Erythroblast (primary cell): ENCODE data around the gene PLP2.

Experiments used
- DNase-seq, 2 experiments: peaks; one replicate each; lab custom pipeline; 2025; lab: John Stamatoyannopoulos, UW
- GATA1 ChIP-seq: IDR thresholded peaks from 2 replicates; pipeline ENCODE4 v1.6.1; 2011; ENCODE audit warnings: low read depth, mild to moderate bottlenecking, control low read depth, low read length, moderate library complexity
- POLR2A ChIP-seq: IDR thresholded peaks from 2 replicates; pipeline ENCODE4 v1.6.1; 2011; ENCODE audit warnings: mild to moderate bottlenecking, low read length

The PLP2 gene

DNA sequence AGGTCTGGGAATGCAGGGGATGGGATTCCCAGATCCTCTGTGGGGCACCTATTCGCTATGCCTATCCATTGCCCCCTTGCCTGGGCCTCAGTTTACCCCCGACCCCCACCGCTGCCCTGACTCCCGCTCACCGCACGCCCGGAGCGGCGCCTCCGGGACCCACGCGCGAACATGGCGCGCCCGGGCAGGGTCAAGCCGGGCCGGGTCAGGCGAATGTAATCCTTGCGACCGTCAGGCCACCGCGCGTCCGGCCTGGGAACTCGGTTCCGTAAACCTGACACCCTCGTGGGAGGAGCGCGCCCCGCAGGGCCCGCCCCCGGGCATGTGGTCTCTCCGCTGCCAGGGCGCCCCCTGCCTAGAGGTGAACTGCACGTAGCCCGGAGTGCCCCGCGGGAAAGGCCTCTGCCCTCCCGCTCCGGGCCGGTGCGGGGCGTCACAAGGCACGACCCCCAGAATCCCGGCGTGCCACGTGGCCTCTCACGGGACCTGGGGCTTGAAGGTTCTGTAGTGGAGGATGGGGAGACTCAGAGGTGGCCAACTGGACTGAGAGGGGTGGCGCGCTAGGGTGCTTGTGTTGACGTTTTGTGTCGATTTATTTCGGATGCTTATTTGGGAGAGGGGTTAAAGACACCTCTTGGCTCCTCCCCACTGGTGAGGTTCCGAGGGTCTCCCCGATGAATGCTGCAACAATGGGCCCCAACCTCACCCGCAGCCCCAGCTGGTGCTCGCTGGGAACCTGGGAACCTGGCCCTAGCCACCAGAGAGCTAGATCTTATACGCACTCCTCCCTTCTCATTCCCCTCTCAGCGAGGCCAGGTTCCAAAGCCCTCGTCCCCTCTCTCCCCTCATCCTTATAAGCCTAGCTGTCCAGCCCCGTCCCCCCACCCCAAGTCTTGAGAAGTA is 14.7 kb downstream of the PLP2 start, which contains the start of gene PRICKLE3:
PRICKLE3 (minus strand) TSS at position 249 of the 903 bp plus-strand sequence; CDS start at position 173, 76 bp downstream.
- TF ChIP-seq GATA1 (no peak), POLR2A (peak; percentile 51)
- DNase-seq, result peak; percentile 71 to 73

DNA sequence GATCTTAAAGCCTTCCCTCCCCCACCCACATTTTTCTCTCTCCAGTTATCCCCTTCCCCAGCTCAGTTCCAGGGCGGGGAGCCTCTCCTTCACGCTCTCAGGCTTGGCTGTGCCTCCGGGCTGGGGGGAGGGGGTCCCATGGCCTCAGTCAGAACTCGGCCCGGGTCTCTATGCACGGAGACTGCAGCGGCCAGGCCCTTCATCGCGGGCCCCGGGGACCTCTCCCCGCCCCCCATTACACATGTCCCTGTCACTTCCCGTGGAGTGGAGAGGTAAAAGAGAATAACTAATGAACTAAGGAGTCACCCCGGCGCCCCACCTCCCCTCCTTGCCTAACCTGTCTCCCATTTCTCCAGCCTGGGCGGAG is 15.3 kb downstream of the PLP2 start:
- TF ChIP-seq GATA1 (no peak), POLR2A (no peak)
- no peak for DNase-seq

DNA sequence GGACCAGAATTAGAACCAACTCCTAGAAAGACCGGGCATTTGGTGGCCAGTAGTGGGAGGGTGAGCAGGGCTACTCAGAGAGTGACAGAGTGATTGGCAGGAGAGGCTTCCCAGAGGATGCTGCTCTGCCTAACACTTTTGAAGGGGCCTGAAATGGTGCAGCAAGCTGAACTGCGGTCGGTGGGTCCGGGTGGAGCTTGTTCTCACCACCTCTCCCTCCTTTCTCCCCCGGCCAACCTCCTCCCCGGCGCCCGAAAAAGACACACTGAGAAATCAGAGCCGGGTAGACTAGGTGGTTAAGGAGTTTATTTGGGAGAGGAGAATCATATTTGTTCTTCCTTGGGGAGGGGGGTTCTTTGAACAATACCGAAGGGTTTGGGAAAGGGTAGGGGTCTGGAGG is 15.8 kb downstream of the PLP2 start:
- no peak for DNase-seq
- TF ChIP-seq GATA1 (no peak), POLR2A (no peak)

DNA sequence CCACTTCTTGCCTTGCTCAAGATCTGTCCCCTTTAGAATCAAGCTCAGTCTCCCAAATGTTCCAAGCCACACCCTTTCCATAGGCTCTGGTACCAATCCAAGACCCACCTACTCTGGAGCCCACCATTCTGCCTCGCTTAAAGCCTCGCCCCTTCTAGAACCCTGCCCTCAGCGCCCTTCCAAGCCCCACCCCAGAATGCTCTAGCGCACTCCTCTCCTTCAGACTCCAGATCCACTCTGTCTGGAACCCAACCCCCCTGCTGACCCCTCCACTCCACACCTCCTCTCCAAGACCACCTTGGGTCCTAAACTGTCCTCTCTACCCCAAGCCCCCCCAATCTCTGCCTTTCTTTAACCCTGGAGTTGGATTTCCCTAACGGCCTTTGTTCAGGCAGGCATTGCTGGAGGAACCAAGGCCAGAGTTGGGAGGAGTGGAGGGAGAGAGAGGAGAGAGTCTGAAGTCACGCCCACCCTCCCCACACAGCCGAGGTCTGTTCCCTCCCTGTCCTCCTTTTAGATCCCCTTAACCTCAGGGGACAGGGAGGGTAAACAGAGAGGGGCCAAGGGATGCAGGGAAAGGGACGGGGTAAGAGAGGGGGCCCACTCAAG is 16.9 kb downstream of the PLP2 start:
- TF ChIP-seq POLR2A (no peak), GATA1 (no peak)
- no peak for DNase-seq

DNA sequence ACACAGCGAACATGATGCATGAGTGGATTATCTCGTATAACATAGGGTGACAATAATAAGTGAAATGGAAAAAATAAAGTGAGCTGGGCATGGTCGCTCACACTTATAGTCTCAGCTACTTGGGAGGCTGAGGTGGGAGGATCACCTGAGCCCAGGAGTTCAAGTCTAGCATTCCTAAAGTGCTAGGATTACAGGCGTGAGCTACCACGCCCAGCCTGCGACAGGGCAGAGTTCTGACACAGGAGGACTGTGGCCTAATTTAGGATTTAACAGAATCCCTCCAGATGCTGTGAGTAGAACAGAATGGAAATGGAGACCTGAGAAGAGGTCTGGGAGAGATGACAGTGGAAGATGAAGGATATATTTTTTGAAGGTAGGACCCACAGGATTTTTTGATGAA is 17.9 kb downstream of the PLP2 start:
- DNase-seq, result no peak
- TF ChIP-seq GATA1, result no peak
- TF ChIP-seq POLR2A, result no peak

DNA sequence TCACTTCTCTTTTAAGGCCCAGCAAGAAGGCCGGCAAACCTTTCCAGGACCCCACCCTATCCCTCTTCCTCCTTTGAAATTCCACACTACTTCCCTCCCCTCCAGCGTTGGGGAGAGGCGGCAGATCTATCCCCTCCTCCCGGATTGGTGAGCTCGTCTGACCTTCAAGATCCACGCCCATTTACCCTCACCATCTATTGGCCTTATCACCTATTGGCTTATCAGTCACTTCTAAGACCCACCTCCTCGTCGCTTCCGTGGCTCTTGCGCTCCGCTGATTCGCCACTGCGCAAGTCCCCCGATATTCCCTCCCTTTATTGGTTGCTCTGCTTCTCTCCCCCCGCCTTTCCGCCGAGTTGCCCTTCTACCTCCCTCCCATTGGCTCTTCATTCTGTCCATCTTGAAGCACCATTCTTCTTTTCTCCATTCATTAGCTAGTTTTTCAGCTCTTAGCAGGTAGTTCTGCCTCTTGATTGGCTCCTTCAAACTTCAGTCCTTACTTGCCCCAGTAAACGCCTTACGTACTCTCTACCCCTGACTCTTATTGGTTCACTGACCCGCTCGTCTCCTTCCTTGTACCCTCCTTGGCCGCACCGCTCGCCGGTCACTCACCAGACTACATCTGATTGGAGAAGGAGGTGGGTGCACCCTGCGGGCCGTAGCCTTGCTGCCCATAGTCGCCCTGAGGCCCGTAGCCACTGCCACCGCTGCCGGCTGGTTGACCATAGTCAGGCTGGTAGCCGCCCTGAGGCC is 19.3 kb downstream of the PLP2 start:
- peak; percentile 75 for TF ChIP-seq POLR2A
- TF ChIP-seq GATA1, result no peak
- peak; percentile 97 to 99 for DNase-seq

DNA sequence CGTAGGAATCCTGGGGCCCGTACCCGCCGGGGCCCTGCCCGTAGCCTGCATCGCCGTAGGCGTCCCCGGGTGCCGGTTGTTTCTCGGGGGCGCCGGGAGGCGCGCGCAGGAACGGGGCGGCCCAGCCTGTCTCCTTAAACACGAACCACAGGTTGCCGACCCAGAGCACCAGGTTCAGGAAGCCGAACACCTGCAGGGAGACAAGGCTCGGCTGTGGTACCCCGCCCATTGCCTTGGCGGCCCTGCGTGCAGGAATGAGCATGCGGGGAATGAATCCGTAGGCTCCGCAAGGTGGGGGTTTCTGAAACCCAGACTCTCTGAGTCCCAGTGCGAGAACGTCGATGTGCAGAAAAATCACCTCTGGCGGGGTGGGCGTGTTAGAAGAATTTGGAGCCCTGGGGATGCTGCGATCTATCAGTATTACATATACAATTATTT is 19.9 kb downstream of the PLP2 start:
- TF ChIP-seq POLR2A (no peak), GATA1 (no peak)
- no peak for DNase-seq

DNA sequence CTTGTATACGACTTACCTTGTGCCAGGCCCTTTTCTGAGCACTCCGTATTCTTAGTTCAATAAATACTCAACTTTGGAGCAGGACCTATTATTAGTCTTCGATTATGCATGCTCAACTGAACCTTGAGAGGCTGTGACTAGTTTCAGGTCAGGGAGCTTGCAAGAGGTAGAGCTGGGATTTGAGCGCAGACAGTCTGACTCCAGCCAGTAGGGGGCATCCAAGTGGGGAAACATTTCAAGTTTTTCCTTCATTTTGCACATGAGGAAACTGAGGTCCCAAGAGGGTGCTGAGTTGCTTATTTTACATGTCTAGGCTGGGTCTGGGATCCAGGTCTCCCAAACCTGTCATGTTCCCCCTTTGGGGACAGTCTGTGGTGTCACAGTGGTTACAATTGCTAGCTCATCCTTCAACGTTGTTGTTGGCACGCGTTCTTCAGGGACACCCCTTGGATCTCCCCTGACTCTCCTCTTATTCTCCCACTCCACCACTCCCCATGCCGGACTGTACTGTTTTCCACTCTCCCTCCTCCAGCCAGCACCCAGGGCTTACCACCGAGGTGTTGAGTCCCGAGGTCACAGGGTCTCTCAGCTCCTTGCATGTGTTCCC is 21.1 kb downstream of the PLP2 start:
- DNase-seq, result peak; percentile 36 to 60
- TF ChIP-seq GATA1, result no peak
- TF ChIP-seq POLR2A, result no peak

DNA sequence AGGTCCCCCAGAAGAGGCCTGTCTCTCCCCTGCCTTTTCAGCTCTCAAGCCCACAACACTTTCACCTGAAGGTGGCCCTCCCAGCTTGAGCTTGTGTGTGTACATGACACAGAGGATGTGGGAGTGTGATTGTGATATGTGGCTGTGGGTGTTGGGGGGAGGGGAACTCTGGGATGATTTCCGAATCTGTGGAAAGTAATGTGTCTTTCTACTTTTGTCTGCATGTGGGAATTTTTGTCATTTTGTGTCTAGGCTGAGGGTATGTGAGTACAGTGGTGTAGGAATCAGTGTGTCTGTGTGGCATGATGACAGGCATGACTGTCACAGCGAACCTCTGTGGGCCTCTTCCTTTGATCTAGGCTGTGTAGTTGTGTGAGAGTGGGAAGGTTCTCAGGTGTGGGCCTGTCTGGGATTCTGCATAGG is 21.9 kb downstream of the PLP2 start:
- no peak for TF ChIP-seq GATA1
- no peak for DNase-seq

DNA sequence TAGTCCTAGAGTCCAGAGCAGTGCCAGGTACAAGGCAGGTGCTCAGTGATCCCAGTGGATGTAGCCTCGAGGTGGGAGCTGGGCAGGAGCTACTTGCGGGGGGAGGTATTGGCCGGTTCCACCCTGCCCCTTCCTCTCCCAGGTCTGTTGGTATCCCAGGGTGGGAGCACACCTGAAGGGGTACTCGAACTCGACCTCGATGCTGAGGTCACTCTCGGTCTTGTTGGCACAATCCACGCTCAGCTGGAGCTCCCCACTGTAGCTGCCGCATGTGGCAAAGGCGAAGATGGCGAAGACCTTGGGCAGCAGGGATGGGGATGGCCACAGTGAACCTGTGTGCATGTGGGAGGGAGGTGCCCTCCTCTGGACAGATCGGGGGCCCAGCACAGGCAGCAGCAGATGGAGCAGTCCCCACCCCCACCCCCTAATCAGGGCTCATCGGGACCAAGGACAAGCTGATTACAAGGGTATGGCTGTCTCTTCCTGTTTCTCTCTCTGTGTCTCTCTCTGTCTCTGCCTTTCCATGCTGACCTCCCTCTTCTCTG is 25.9 kb downstream of the PLP2 start:
- DNase-seq, result no peak
- no peak for TF ChIP-seq POLR2A

DNA sequence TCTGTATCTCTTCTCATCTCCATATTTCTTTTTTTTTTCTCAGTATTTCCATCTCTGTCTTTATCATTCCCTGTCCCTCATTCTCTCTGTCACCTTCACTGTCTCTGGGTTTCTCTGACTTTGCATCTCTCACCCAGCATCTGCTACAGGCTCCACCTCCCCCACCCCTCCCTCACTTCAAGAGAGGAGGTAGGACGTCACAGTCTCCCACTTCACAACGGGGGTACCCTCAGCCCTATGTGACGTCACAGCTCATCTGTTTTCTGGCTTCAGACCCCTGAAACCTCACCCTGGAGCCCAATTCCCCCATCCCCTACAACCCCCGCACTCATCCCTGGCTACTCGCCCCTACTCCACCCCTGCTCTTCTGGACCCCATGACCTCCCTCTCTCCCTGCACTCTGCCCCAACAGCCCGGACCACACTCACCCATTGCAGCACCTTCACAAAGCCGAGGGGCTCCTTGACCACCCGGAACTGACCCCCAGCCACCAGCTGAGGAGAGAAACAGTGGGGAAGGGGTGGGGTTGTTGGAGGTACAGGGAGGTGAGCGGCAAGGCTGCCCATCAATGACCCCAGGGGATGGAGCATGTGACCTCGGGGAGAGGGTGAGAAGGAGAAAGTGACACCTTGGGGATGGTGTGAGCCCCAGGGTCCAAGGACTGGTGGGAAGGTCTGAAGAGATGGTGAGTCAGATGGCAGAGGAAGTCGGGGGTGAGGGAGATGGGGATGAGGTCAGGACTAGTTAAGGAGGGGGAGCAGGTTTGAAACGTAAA is 27.0 kb downstream of the PLP2 start:
- no peak for DNase-seq

DNA sequence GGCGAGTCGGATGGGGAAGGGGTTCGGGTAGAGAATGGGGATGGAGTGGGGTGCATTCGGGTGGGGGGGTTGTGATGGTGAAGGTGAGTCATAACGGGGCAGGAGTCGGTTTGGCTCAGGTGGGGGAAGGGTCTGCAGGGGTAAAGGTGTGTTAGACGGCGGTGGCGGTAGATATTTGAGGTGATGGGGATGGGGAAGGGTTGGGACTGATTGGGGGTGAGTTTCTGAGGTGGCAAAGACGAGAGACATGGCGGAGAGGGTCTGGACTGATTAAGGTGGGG is 27.6 kb downstream of the PLP2 start:
- no peak for DNase-seq
- TF ChIP-seq POLR2A, result no peak

More for the DNA sequence above, 27.0 kb downstream of the PLP2 start:
- TF ChIP-seq GATA1 (no peak), POLR2A (no peak)
